ENCODE measurements around the gene TNFRSF19. TPM values are rescaled to one million over a fixed set of nuclear protein-coding genes. Genes with fewer than 3 reads are reported as not detected.
"Not testable (repeated sequence)": the region's sequence is repeated elsewhere in the genome, so short reads cannot be mapped to it uniquely, and the experiment has no call there.

The TNFRSF19 gene
- not detected in 2 replicates for total RNA-seq

GRCh38 chr13:23570099-23570920, at the start of gene TNFRSF19:
TNFRSF19 (plus strand) TSS chr13:23570412; CDS start chr13:23590184, 19,772 bp downstream.
- no peak within 1 kb of the TSS for H3K27ac Mint-ChIP-seq
- H3K36me3 Mint-ChIP-seq (ENCODE audit: low read depth), result no peaks in the 10 kb centered on the region
- H3K4me1 Mint-ChIP-seq, result peaks cover 2% of the 10 kb centered on the region
- DNase-seq (no peak), ATAC-seq (ENCODE audit: low read depth) (no peak)
- peaks cover 30% of the 10 kb centered on the region for H3K27me3 Mint-ChIP-seq
- POLR2A ChIA-PET, result no interaction called here
- intact Hi-C loops (cut with micrococcal nuclease), result loop anchor here (10.0 kb wide), 1 partner anchor 1966 kb away; the partner anchor contains the start of gene MICU2
- no peaks in the 10 kb centered on the region for H3K9me3 Mint-ChIP-seq
- H3K4me3 Mint-ChIP-seq, result no peak within 1 kb of the TSS
- no peak for TF ChIP-seq CTCF (IDR thresholded peaks at IDR 0.05)
- CTCF ChIA-PET, result no interaction called here

DNA sequence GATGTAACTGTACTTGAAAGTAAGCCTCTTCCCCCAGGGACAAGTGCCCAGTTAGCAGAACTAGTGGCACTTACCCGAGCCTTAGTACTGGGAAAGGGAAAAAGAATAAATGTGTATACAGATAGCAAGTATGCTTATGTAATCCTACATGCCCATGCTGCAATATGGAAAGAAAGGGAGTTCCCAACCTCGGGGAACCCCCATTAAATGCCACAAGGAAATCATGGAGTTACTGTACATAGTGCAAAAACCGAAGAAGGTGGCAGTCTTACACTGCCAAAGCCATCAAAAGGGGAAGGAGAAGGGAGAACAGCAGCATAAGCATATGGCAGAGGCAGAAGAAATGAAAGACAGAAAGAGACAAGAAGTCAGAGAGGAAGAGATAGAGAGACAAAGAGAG, 40.3 kb upstream of the TNFRSF19 start:
- H3K4me1 Mint-ChIP-seq; H3K9me3 Mint-ChIP-seq; ATAC-seq (ENCODE audit: low read depth); CTCF ChIA-PET; POLR2A ChIA-PET; DNase-seq; H3K27me3 Mint-ChIP-seq; intact Hi-C loops (cut with micrococcal nuclease); H3K36me3 Mint-ChIP-seq (ENCODE audit: low read depth); H3K4me3 Mint-ChIP-seq; H3K27ac Mint-ChIP-seq: not testable (repeated sequence)

DNA sequence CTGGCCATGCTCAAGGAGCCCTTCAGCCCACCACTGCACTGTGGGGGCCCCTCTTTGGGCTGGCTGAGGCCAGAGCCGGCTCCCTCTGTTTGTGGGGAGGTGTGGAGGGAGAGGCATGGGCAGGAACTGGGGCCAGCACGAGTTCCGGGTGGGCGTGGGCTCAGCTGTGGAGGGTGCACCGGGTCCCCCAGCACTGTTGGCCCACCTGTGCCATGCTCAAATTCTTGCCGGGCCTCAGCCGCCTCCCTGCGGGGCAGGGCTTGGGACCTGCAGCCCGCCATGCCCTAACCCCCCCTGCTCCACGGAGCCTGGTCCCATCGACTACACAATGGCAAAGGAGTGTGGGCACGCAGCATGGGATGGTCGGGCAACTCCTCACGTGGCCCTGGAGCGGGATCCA, 38.8 kb upstream of the TNFRSF19 start:
- Mint-ChIP-seq H3K9me3 (no peaks in the 10 kb centered on the region), H3K27ac (no peak overlapping the region), H3K36me3 (ENCODE audit: low read depth) (no peaks in the 10 kb centered on the region), H3K4me3 (no peak overlapping the region), H3K27me3 (peaks cover 4% of the 10 kb centered on the region), H3K4me1 (no peaks in the 10 kb centered on the region)
- POLR2A ChIA-PET, result no interaction called here
- TF ChIP-seq CTCF (IDR thresholded peaks at IDR 0.05), result no peak
- intact Hi-C loops (cut with micrococcal nuclease), result no loop called here
- no peak for DNase-seq
- no peak for ATAC-seq (ENCODE audit: low read depth)
- CTCF ChIA-PET, result no interaction called here

- Mint-ChIP-seq H3K9me3 (peaks cover 2% of the 10 kb centered on the region), H3K4me1 (no peaks in the 10 kb centered on the region), H3K27me3 (peaks cover 4% of the 10 kb centered on the region), H3K27ac (no peak overlapping the region), H3K36me3 (ENCODE audit: low read depth) (no peaks in the 10 kb centered on the region), H3K4me3 (no peak overlapping the region)
- ChIA-PET POLR2A (no interaction called here), CTCF (no interaction called here)
- DNase-seq, result no peak
- no peak for ATAC-seq (ENCODE audit: low read depth)
- TF ChIP-seq CTCF (IDR thresholded peaks at IDR 0.05), result no peak
- intact Hi-C loops (cut with micrococcal nuclease), result no loop called here
Measured at GRCh38 chr13:23534090-23534489, 36.1 kb upstream of the TNFRSF19 start.

DNA sequence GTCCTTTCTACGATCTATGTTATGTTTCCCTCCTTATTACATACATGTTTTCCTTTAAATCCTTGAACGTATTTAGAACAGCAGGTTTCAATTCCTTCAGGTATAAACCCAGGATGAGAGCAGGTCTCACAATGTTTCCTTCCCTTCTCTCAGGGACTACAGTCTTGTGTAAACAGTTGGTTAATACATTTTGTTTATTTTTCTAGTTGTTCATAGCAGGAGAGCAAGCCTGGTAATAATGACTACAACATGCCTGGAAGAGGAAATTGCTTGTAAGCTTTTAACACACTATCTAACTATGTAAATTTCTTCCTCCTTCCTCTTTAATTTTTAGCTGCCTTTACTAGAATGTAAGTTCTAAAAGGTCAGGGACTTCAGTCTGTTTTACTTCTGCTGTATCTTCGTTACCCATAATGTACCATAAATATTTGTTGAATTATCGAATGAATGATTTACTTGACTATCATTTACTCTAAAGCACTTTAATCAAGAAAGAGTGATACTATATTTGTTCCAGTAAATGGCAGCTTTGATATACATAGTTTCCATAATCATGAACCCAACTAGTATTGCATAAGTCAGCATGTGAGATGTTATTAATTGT, 28.9 kb upstream of the TNFRSF19 start:
- Mint-ChIP-seq H3K9me3 (peaks cover 4% of the 10 kb centered on the region), H3K27me3 (peaks cover 13% of the 10 kb centered on the region), H3K36me3 (ENCODE audit: low read depth) (no peaks in the 10 kb centered on the region), H3K4me3 (no peak overlapping the region), H3K4me1 (no peaks in the 10 kb centered on the region), H3K27ac (no peak overlapping the region)
- TF ChIP-seq CTCF (IDR thresholded peaks at IDR 0.05), result no peak
- no peak for ATAC-seq (ENCODE audit: low read depth)
- intact Hi-C loops (cut with micrococcal nuclease), result no loop called here
- ChIA-PET CTCF (no interaction called here), POLR2A (no interaction called here)
- DNase-seq, result no peak
